ENCODE data around the gene USP25.
"Not testable (repeated sequence)": the region's sequence is repeated elsewhere in the genome, so short reads cannot be mapped to it uniquely, and the experiment has no call there.

USP25 gene

GRCh38 chr21:15735409-15735808, 5.6 kb downstream of the USP25 start:
- no peak for DNase-seq

GRCh38 chr21:15735931-15736330, 6.1 kb downstream of the USP25 start:
- DNase-seq: not testable (repeated sequence)

- DNase-seq: not testable (repeated sequence)
These were observed 9.0 kb downstream of the USP25 start for GRCh38 chr21:15738779-15739178.

- DNase-seq: no peak
These were observed 10.6 kb downstream of the USP25 start for GRCh38 chr21:15740383-15740782.

GRCh38 chr21:15741510-15741909, 11.7 kb downstream of the USP25 start:
- DNase-seq: no peak

- no peak for DNase-seq
These were observed 12.4 kb downstream of the USP25 start for GRCh38 chr21:15742052-15742670.

- DNase-seq: no peak
These were observed 12.9 kb downstream of the USP25 start for GRCh38 chr21:15742694-15743093.

GRCh38 chr21:15743593-15743992, 13.8 kb downstream of the USP25 start:
- no peak for DNase-seq

GRCh38 chr21:15744926-15745325, 15.1 kb downstream of the USP25 start:
- DNase-seq: no peak

- DNase-seq: no peak
These were observed 18.8 kb downstream of the USP25 start for GRCh38 chr21:15748586-15748985.

- no peak for DNase-seq
These were observed 19.5 kb downstream of the USP25 start for GRCh38 chr21:15749082-15749860.

GRCh38 chr21:15749861-15750159, 20.0 kb downstream of the USP25 start:
- DNase-seq: no peak

GRCh38 chr21:15751037-15751436, 21.3 kb downstream of the USP25 start:
- no peak for DNase-seq

- no peak for DNase-seq
These were observed 21.8 kb downstream of the USP25 start for GRCh38 chr21:15751546-15751945.

GRCh38 chr21:15752763-15753407, 23.1 kb downstream of the USP25 start:
- no peak for DNase-seq

- no peak for DNase-seq
These were observed 24.0 kb downstream of the USP25 start for GRCh38 chr21:15753741-15754140.

GRCh38 chr21:15754640-15755039, 24.9 kb downstream of the USP25 start:
- DNase-seq: no peak

GRCh38 chr21:15755125-15755524, 25.3 kb downstream of the USP25 start:
- DNase-seq: no peak

GRCh38 chr21:15759469-15759868, 29.7 kb downstream of the USP25 start:
- DNase-seq: no peak

- DNase-seq: no peak
These were observed 31.8 kb downstream of the USP25 start for GRCh38 chr21:15761507-15762100.

- DNase-seq: no peak
These were observed 33.6 kb downstream of the USP25 start for GRCh38 chr21:15763359-15763758.

GRCh38 chr21:15764878-15765277, 35.1 kb downstream of the USP25 start:
- no peak for DNase-seq

- no peak for DNase-seq
These were observed 37.3 kb downstream of the USP25 start for GRCh38 chr21:15766952-15767603.
